Liver (tissue), 9 donors: ENCODE measurements around the gene MGAT5. TPM values are rescaled to one million over a fixed set of nuclear protein-coding genes. Genes with fewer than 3 reads are reported as not detected.

Source experiments
- DNase-seq: peaks from one replicate; pipeline ENCODE4 v3.0.0-alpha.2; 2017; ENCODE audit warnings: low spot score
- H3K27ac ChIP-seq, 2 donors: one replicate each; pipeline ENCODE4 v1.7.0; 2013; ENCODE audit warnings: inconsistent platforms in 2 of 2, low read length in 2 of 2, control low read depth in 1 of 2, low read depth in 1 of 2, mild to moderate bottlenecking in 1 of 2
- H3K27me3 ChIP-seq, 4 donors: one replicate each; pipeline versions ENCODE4 v1.6.1 to v1.7.0; 2013; ENCODE audit warnings: low read length in 3 of 4, inconsistent platforms in 1 of 4, mild to moderate bottlenecking in 1 of 4, moderate library complexity in 1 of 4; ENCODE audit not compliant: control insufficient read depth in 4 of 4, insufficient read depth in 4 of 4
- H3K36me3 ChIP-seq, 4 donors: one replicate each; pipeline versions ENCODE4 v1.6.1 to v1.7.0; 2013; ENCODE audit warnings: low read length in 3 of 4, mild to moderate bottlenecking in 3 of 4, low read depth in 1 of 4, moderate library complexity in 1 of 4; ENCODE audit not compliant: control insufficient read depth in 4 of 4, insufficient read depth in 3 of 4
- H3K4me1 ChIP-seq, 4 donors: one replicate each; pipeline versions ENCODE4 v1.6.1 to v1.7.0; 2013; ENCODE audit warnings: low read length in 3 of 4, mild to moderate bottlenecking in 3 of 4, moderate library complexity in 1 of 4; ENCODE audit not compliant: control insufficient read depth in 4 of 4, insufficient read depth in 4 of 4
- H3K4me3 ChIP-seq, 3 donors: one replicate each; pipeline versions ENCODE4 v1.6.1 to v1.7.0; 2013; ENCODE audit warnings: low read length in 3 of 3, control low read depth in 1 of 3, low read depth in 1 of 3, mild to moderate bottlenecking in 1 of 3
- H3K9ac ChIP-seq, 2 donors: one replicate each; pipeline ENCODE4 v1.7.0; 2013; ENCODE audit warnings: low read length in 2 of 2, mild to moderate bottlenecking in 2 of 2, moderate library complexity in 2 of 2, control low read depth in 1 of 2, low read depth in 1 of 2
- H3K9me3 ChIP-seq, 4 donors: one replicate each; pipeline versions ENCODE4 v1.6.1 to v1.7.0; 2013; ENCODE audit warnings: low read length in 3 of 4; ENCODE audit not compliant: control insufficient read depth in 4 of 4
- CTCF ChIP-seq: fragments of 150-350 bp; IDR thresholded peaks from 2 replicates; pipeline ENCODE4 v1.5.1; 2017; ENCODE audit warnings: improper control_type of control experiment, low read depth, low read length; ENCODE audit not compliant: missing input control
- EGR1 ChIP-seq, 2 donors: IDR thresholded peaks; 2 replicates each; pipeline ENCODE4 v1.6.1; 2016 to 2018; ENCODE audit warnings: antibody characterized with exemption in 2 of 2, low read depth in 2 of 2
- FOXA1 ChIP-seq: IDR thresholded peaks from 2 replicates; pipeline ENCODE4 v1.6.1; 2016; ENCODE audit warnings: antibody characterized with exemption
- GABPA ChIP-seq, 2 donors: IDR thresholded peaks in 1 of 2; conservative IDR thresholded peaks in 1 of 2; 2 replicates each; pipeline ENCODE4 v1.6.1; 2016; ENCODE audit warnings: antibody characterized with exemption in 2 of 2, mild to moderate bottlenecking in 1 of 2, moderate library complexity in 1 of 2
- HNF4G ChIP-seq: IDR thresholded peaks from 2 replicates; pipeline ENCODE4 v1.6.1; 2016; ENCODE audit warnings: antibody characterized with exemption
- JUND ChIP-seq, 2 donors: IDR thresholded peaks; 2 replicates each; pipeline ENCODE4 v1.6.1; 2016; ENCODE audit warnings: antibody characterized with exemption in 2 of 2
- MAX ChIP-seq: IDR thresholded peaks from 2 replicates; pipeline ENCODE4 v1.6.1; 2016; ENCODE audit warnings: antibody characterized with exemption
- NR2F2 ChIP-seq: IDR thresholded peaks from 2 replicates; pipeline ENCODE4 v1.6.1; 2016; ENCODE audit warnings: antibody characterized with exemption
- RAD21 ChIP-seq, 2 donors: IDR thresholded peaks; 2 replicates each; pipeline ENCODE4 v1.6.1; 2016; ENCODE audit warnings: antibody characterized with exemption in 2 of 2, mild to moderate bottlenecking in 2 of 2
- REST ChIP-seq: IDR thresholded peaks from 2 replicates; pipeline ENCODE4 v1.6.1; 2016; ENCODE audit warnings: antibody characterized with exemption, mild to moderate bottlenecking
- YY1 ChIP-seq: IDR thresholded peaks from 2 replicates; pipeline ENCODE4 v1.6.1; 2016; ENCODE audit warnings: antibody characterized with exemption, mild to moderate bottlenecking
- ZBTB33 ChIP-seq: IDR thresholded peaks from 2 replicates; pipeline ENCODE4 v1.6.1; 2016; ENCODE audit warnings: antibody characterized with exemption
- WGBS: extraction: QIAGEN DNeasy Blood & Tissue Kit; methylation state at CpG from one replicate; pipeline ENCODE4 v1.1.7; 2013; 5-methylcytosine and 5-hydroxymethylcytosine counted together
- polyA plus RNA-seq, 2 donors: library from polyadenylated mRNA; stranded (reverse) in 1 of 2; unstranded in 1 of 2; fragments of 200-250 nt in 1 of 2; fragments of >200 nt in 1 of 2; fragmentation: Nextera tagmentation in 1 of 2; extraction: Ambion mirVana in 1 of 2; gene quantifications; one replicate each; pipeline versions ENCODE4 v1.2.1 to v1.2.3, GENCODE V29; 2013 to 2015
- total RNA-seq, 2 donors: library from RNA; depleted of rRNA; stranded (reverse); fragments of >200 nt; gene quantifications; one replicate each; pipeline ENCODE4 v1.2.3, GENCODE V29; 2014
- donor health status: healthy.
- donor health status: healthy.
- donor health status: healthy.
- donor health status: healthy.
- donor health status: healthy.

The MGAT5 gene
- total and polyA plus RNA-seq, 4 donors: 1.8 to 12.7 (median 5.6) TPM

- Histone ChIP-seq H3K4me3 (no peak overlapping the region), H3K9ac (no peak overlapping the region), H3K9me3 (no peaks in the 10 kb centered on the region), H3K4me1 (peaks cover 0 to 5% (median 0%) of the 10 kb centered on the region in 4 donors), H3K36me3 (no peaks in the 10 kb centered on the region), H3K27ac (no peak overlapping the region), H3K27me3 (no peaks in the 10 kb centered on the region)
- WGBS: 81% methylated on average over 3 of the region's 3 CpGs
- DNase-seq: no peak
- TF ChIP-seq EGR1 (IDR thresholded peaks at IDR 0.05; ENCODE audit: low read depth in 2 of 2) (no peak), MAX (no peak), YY1 (no peak), FOXA1 (no peak), JUND (IDR thresholded peaks at IDR 0.05) (no peak), RAD21 (IDR thresholded peaks at IDR 0.05) (no peak), GABPA (IDR thresholded peaks at IDR 0.05 in 1 of 2, conservative IDR thresholded peaks at IDR 0.05 in 1 of 2) (no peak), HNF4G (no peak), ZBTB33 (no peak), REST (no peak), CTCF (no peak)
Observed at GRCh38 chr2:134244587-134244986, 9.3 kb upstream of the MGAT5 start.

- no peaks in the 10 kb centered on the region for H3K36me3 ChIP-seq
- H3K4me3 ChIP-seq: no peak overlapping the region
- H3K27me3 ChIP-seq: no peaks in the 10 kb centered on the region
- H3K9me3 ChIP-seq: no peaks in the 10 kb centered on the region
- peak; percentile 73 for DNase-seq
- TF ChIP-seq CTCF (peak; percentile 72), NR2F2 (no peak), RAD21 (IDR thresholded peaks at IDR 0.05) (peak; percentile 85 to 91)
- no peak overlapping the region for H3K27ac ChIP-seq
- no peak overlapping the region for H3K9ac ChIP-seq
- WGBS: 38% methylated on average over 2 of the region's 2 CpGs
- H3K4me1 ChIP-seq: peaks cover 0 to 5% (median 0%) of the 10 kb centered on the region in 4 donors
Observed at GRCh38 chr2:134245340-134245984, 8.4 kb upstream of the MGAT5 start.
